K562 (cell line): Measurements from ENCODE around the gene DNAJB1. TPM values are rescaled to one million over a fixed set of nuclear protein-coding genes. Genes with fewer than 3 reads are reported as not detected.
A peak's percentile ranks its signal among the peaks of the same experiment; 100 is the strongest.

Experiments used
- ARHGAP35 ChIP-seq: fragments of 450-650 bp; IDR thresholded peaks from 2 replicates; pipeline ENCODE4 v1.6.1; 2018; ENCODE audit not compliant: partially characterized antibody
- C11orf30 ChIP-seq: fragments of 450-650 bp; IDR thresholded peaks from 2 replicates; pipeline ENCODE4 v1.6.1; 2016; ENCODE audit warnings: low read depth, mild to moderate bottlenecking
- CBFA2T3 ChIP-seq: fragments of 450-650 bp; IDR thresholded peaks from 2 replicates; pipeline ENCODE4 v1.6.1; 2017
- CC2D1A ChIP-seq: fragments of 450-650 bp; IDR thresholded peaks from 2 replicates; pipeline ENCODE4 v1.6.1; 2017; ENCODE audit warnings: mild to moderate bottlenecking
- CCAR2 ChIP-seq: fragments of 200-400 bp; formaldehyde crosslinking; IDR thresholded peaks from 2 replicates; pipeline ENCODE4 v1.6.1; 2017; ENCODE audit warnings: mild to moderate bottlenecking, low read depth, low read length
- CSDE1 ChIP-seq, 2 experiments: fragments of 450-650 bp; IDR thresholded peaks; 2 replicates each; pipeline ENCODE4 v1.6.1; 2016; ENCODE audit warnings: mild to moderate bottlenecking in 1 of 2
- DACH1 ChIP-seq: fragments of 450-650 bp; IDR thresholded peaks from 2 replicates; pipeline ENCODE4 v1.6.1; 2018; ENCODE audit not compliant: partially characterized antibody
- EP300 ChIP-seq: IDR thresholded peaks from 2 replicates; pipeline ENCODE4 v1.6.1; 2012; ENCODE audit warnings: low read length, improper control_type of control experiment
- ERF ChIP-seq: fragments of 450-650 bp; formaldehyde crosslinking; IDR thresholded peaks from 2 replicates; pipeline ENCODE4 v1.4.0; 2020; ENCODE audit warnings: mild to moderate bottlenecking, mixed read lengths
- ESRRA ChIP-seq: fragments of 450-650 bp; IDR thresholded peaks from 2 replicates; pipeline ENCODE4 v1.6.1; 2014; ENCODE audit warnings: low read depth, mild to moderate bottlenecking, moderate library complexity, borderline replicate concordance
- EWSR1 ChIP-seq: fragments of 450-650 bp; IDR thresholded peaks from 2 replicates; pipeline ENCODE4 v1.6.1; 2018; ENCODE audit warnings: borderline replicate concordance, mild to moderate bottlenecking, low read depth, moderate library complexity; ENCODE audit not compliant: partially characterized antibody
- ILK ChIP-seq: fragments of 450-650 bp; IDR thresholded peaks from 2 replicates; pipeline ENCODE4 v1.6.1; 2016; ENCODE audit warnings: missing genetic modification characterization, low read depth, mild to moderate bottlenecking, missing compliant biosample characterization, moderate library complexity, borderline replicate concordance
- NR2C1 ChIP-seq, 2 experiments: fragments of 450-650 bp; IDR thresholded peaks; 2 replicates each; pipeline ENCODE4 v1.6.1; 2017; ENCODE audit warnings: mild to moderate bottlenecking in 2 of 2, antibody characterized with exemption in 1 of 2, inconsistent platforms in 1 of 2, missing compliant biosample characterization in 1 of 2, missing genetic modification characterization in 1 of 2
- PYGO2 ChIP-seq: fragments of 450-650 bp; IDR thresholded peaks from 2 replicates; pipeline ENCODE4 v1.6.1; 2016; ENCODE audit warnings: mild to moderate bottlenecking, missing genetic modification characterization, moderate library complexity, missing compliant biosample characterization
- RBM25 ChIP-seq: fragments of 200-400 bp; formaldehyde crosslinking; IDR thresholded peaks from 2 replicates; pipeline ENCODE4 v1.6.1; 2018; ENCODE audit warnings: low read length, low read depth, moderate library complexity; ENCODE audit not compliant: severe bottlenecking
- RUNX1 ChIP-seq: sonication (generic); IDR thresholded peaks from 2 replicates; pipeline ENCODE4 v1.6.1; 2016; ENCODE audit warnings: antibody characterized with exemption, low read depth
- SETDB1 ChIP-seq: IDR thresholded peaks from one replicate; pipeline ENCODE4 v1.6.1; 2012; ENCODE audit warnings: low read length, control low read depth, inconsistent platforms
- SMAD4 ChIP-seq: fragments of 250-450 bp; sonication (Bioruptor Pico); conservative IDR thresholded peaks from 2 replicates; pipeline ENCODE4 v1.8.0; 2021; ENCODE audit warnings: inconsistent platforms, mild to moderate bottlenecking, moderate library complexity
- SNRNP70 ChIP-seq: fragments of 200-400 bp; formaldehyde crosslinking; optimal IDR thresholded peaks from 2 replicates; pipeline ENCODE3; 2017; ENCODE audit warnings: low read depth, low read length
- TOE1 ChIP-seq, 2 experiments: fragments of 450-650 bp in 1 of 2; sonication (generic) in 1 of 2; formaldehyde crosslinking in 1 of 2; IDR thresholded peaks; 2 replicates each; pipeline versions ENCODE4 v1.7.1 to v1.8.0; 2016 to 2022; ENCODE audit warnings: borderline replicate concordance in 2 of 2, mild to moderate bottlenecking in 2 of 2, antibody characterized with exemption in 1 of 2, inconsistent platforms in 1 of 2, low read depth in 1 of 2, missing genetic modification reagents in 1 of 2, moderate library complexity in 1 of 2
- XRCC4 ChIP-seq: IDR thresholded peaks from one replicate; pipeline ENCODE4 v1.6.1; 2011; ENCODE audit not compliant: insufficient read depth, insufficient read length; ENCODE audit errors: extremely low read depth
- ZFPM2 ChIP-seq: fragments of 250-450 bp; sonication (Bioruptor Pico); IDR thresholded peaks from 2 replicates; pipeline ENCODE4 v1.5.1; 2022; ENCODE audit warnings: mild to moderate bottlenecking
- ZNF583 ChIP-seq: fragments of 250-450 bp; sonication (Bioruptor Pico); IDR thresholded peaks from 2 replicates; pipeline ENCODE4 v1.4.0; 2020
- ZNF764 ChIP-seq: fragments of 250-450 bp; sonication (Bioruptor Pico); IDR thresholded peaks from 2 replicates; pipeline ENCODE4 v1.4.0; 2020; ENCODE audit warnings: low read depth, mild to moderate bottlenecking, moderate library complexity
- polyA plus RNA-seq, 8 experiments: library from polyadenylated mRNA; depleted of rRNA in 4 of 8; stranded (reverse) in 5 of 8; unstranded in 3 of 8; fragments of >200 nt; fragmentation: Nextera tagmentation in 2 of 8; fragmentation: Illumina TruSeq in 1 of 8; extraction: Ambion mirVana in 2 of 8; extraction: Trizol in 1 of 8; gene quantifications; 2 replicates each; pipeline versions ENCODE4 v1.2.1 to v1.2.3, GENCODE V29; 2011 to 2014; ENCODE audit warnings: inconsistent platforms in 1 of 8, missing spikeins in 1 of 8
- total RNA-seq, 7 experiments: library from RNA; depleted of rRNA in 6 of 7; stranded (reverse); fragments of >200 nt in 6 of 7; fragmentation: Illumina TruSeq in 2 of 7; extraction: Trizol in 2 of 7; gene quantifications; 2 replicates each; pipeline versions ENCODE4 v1.2.1 to v1.2.3, GENCODE V29; 2011 to 2021; ENCODE audit warnings: low replicate concordance in 1 of 7
- TF ChIP-seq, protein P1 (sequence below): fragments of 450-650 bp; IDR thresholded peaks from 2 replicates; pipeline ENCODE4 v1.7.1; 2018; ENCODE audit warnings: mild to moderate bottlenecking, low read depth; ENCODE audit not compliant: partially characterized antibody
- TF ChIP-seq, protein P2 (sequence below): fragments of 250-450 bp; sonication (Bioruptor Pico); IDR thresholded peaks from 2 replicates; pipeline ENCODE4 v1.6.1; 2021; ENCODE audit warnings: mild to moderate bottlenecking

Gene DNAJB1
- total and polyA plus RNA-seq, 9 of the 15 experiments (the other 6 are each of a cell fraction or from before 2014, with no cell fraction given), result 13.2 to 113 (median 62.1) TPM

GRCh38 chr19:14528419-14529253 lies 10.4 kb upstream of the DNAJB1 start (continued):
- TF ChIP-seq NR2C1 (IDR thresholded peaks at IDR 0.05) (no peak), NR2C1 (tag; IDR thresholded peaks at IDR 0.05) (no peak), RUNX1 (no peak), XRCC4 (no peak), ILK (tag) (no peak), ZFPM2 (CRISPR knock-in tag) (no peak), SMAD4 (CRISPR knock-in tag) (0 out of 2 replicates have a peak, but pooled peaks have one; percentile 23), EWSR1 (no peak), DACH1 (peak; percentile 54), SNRNP70 (no peak), RBM25 (no peak), ZNF764 (CRISPR knock-in tag) (no peak), CBFA2T3 (0 out of 2 replicates have a peak, but pooled peaks have one; percentile 4), CC2D1A (peak; percentile 66), SETDB1 (no peak), CSDE1 (IDR thresholded peaks at IDR 0.05) (no peak), ARHGAP35 (no peak), EP300 (no peak), ESRRA (no peak), TOE1 (IDR thresholded peaks at IDR 0.05; ENCODE audit: borderline replicate concordance) (peak; percentile 70), TOE1 (CRISPR knock-in tag; IDR thresholded peaks at IDR 0.05; ENCODE audit: borderline replicate concordance, low read depth) (no peak), ERF (CRISPR knock-in tag) (no peak), PYGO2 (no peak), CCAR2 (no peak), C11orf30 (no peak), ZNF583 (no peak)
- TF ChIP-seq, protein P1, sequence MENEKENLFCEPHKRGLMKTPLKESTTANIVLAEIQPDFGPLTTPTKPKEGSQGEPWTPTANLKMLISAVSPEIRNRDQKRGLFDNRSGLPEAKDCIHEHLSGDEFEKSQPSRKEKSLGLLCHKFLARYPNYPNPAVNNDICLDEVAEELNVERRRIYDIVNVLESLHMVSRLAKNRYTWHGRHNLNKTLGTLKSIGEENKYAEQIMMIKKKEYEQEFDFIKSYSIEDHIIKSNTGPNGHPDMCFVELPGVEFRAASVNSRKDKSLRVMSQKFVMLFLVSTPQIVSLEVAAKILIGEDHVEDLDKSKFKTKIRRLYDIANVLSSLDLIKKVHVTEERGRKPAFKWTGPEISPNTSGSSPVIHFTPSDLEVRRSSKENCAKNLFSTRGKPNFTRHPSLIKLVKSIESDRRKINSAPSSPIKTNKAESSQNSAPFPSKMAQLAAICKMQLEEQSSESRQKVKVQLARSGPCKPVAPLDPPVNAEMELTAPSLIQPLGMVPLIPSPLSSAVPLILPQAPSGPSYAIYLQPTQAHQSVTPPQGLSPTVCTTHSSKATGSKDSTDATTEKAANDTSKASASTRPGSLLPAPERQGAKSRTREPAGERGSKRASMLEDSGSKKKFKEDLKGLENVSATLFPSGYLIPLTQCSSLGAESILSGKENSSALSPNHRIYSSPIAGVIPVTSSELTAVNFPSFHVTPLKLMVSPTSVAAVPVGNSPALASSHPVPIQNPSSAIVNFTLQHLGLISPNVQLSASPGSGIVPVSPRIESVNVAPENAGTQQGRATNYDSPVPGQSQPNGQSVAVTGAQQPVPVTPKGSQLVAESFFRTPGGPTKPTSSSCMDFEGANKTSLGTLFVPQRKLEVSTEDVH, result no peak
- TF ChIP-seq, protein P2, sequence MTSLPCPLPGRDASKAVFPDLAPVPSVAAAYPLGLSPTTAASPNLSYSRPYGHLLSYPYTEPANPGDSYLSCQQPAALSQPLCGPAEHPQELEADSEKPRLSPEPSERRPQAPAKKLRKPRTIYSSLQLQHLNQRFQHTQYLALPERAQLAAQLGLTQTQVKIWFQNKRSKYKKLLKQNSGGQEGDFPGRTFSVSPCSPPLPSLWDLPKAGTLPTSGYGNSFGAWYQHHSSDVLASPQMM (CRISPR knock-in tag), result no peak
